CD8-positive, alpha-beta memory T cell (primary cell): ENCODE measurements around the gene XRCC4. TPM values are rescaled to one million over a fixed set of nuclear protein-coding genes. Genes with fewer than 3 reads are reported as not detected.

ENCODE experiments used
- CTCF ChIA-PET: fragments of 350-600 bp; sonication (Branson Sonifier 250); formaldehyde crosslinking; loops from one replicate; lab custom pipeline; 2021; ENCODE audit warnings: antibody characterized with exemption; lab: Charles Lee
- POLR2A ChIA-PET: fragments of 350-600 bp; sonication (Branson Sonifier 250); formaldehyde crosslinking; loops from one replicate; lab custom pipeline; 2021; ENCODE audit warnings: antibody characterized with exemption; lab: Charles Lee
- DNase-seq, 5 donors: peaks; one replicate each; pipeline versions ENCODE4 v3.0.0 to v3.0.0-alpha.2; 2020 to 2022; ENCODE audit warnings: mixed read lengths in 1 of 5
- H3K27ac ChIP-seq: one replicate; pipeline ENCODE4 v1.7.0; 2013; ENCODE audit warnings: low read depth, mild to moderate bottlenecking, low read length, moderate library complexity
- H3K27me3 ChIP-seq: 2 replicates; pipeline ENCODE4 v1.7.0; 2013; ENCODE audit warnings: low read length, mild to moderate bottlenecking; ENCODE audit not compliant: insufficient read depth, poor library complexity, severe bottlenecking
- H3K36me3 ChIP-seq: 2 replicates; pipeline ENCODE4 v1.7.0; 2013; ENCODE audit warnings: mild to moderate bottlenecking, low read length, moderate library complexity; ENCODE audit not compliant: insufficient read depth
- H3K4me1 ChIP-seq: 2 replicates; pipeline ENCODE4 v1.7.0; 2013; ENCODE audit warnings: mild to moderate bottlenecking, low read length, moderate library complexity; ENCODE audit not compliant: insufficient read depth
- H3K4me3 ChIP-seq: 2 replicates; pipeline ENCODE4 v1.7.0; 2013; ENCODE audit warnings: mild to moderate bottlenecking, low read length
- H3K9me3 ChIP-seq: 2 replicates; pipeline ENCODE4 v1.7.0; 2013; ENCODE audit warnings: mild to moderate bottlenecking, low read length
- H3K27ac Mint-ChIP-seq, 8 donors: one replicate each; pipeline ENCODE4 v1.8.0; 2020 to 2021; ENCODE audit warnings: mixed read lengths in 8 of 8, mild to moderate bottlenecking in 6 of 8, inconsistent platforms in 3 of 8, moderate library complexity in 3 of 8
- H3K27me3 Mint-ChIP-seq, 2 donors: one replicate each; pipeline ENCODE4 v1.8.0; 2020 to 2021; ENCODE audit warnings: mixed read lengths in 2 of 2, mild to moderate bottlenecking in 1 of 2, moderate library complexity in 1 of 2
- H3K36me3 Mint-ChIP-seq, 3 donors: one replicate each; pipeline ENCODE4 v1.8.0; 2020 to 2021; ENCODE audit warnings: mixed read lengths in 3 of 3, inconsistent platforms in 1 of 3, mild to moderate bottlenecking in 1 of 3
- H3K4me1 Mint-ChIP-seq, 3 donors: one replicate each; pipeline ENCODE4 v1.8.0; 2020 to 2021; ENCODE audit warnings: mixed read lengths in 3 of 3, inconsistent platforms in 1 of 3, mild to moderate bottlenecking in 1 of 3
- H3K4me3 Mint-ChIP-seq, 7 donors: one replicate each; pipeline ENCODE4 v1.8.0; 2020 to 2021; ENCODE audit warnings: mixed read lengths in 7 of 7, mild to moderate bottlenecking in 6 of 7, moderate library complexity in 4 of 7, inconsistent platforms in 2 of 7
- H3K9me3 Mint-ChIP-seq, 5 donors: one replicate each; pipeline ENCODE4 v1.8.0; 2020 to 2022; ENCODE audit warnings: mixed read lengths in 5 of 5, mild to moderate bottlenecking in 3 of 5, moderate library complexity in 2 of 5, inconsistent platforms in 1 of 5
- polyA plus RNA-seq: library from polyadenylated mRNA; unstranded; fragments of 300-500 nt; fragmentation: Illumina TruSeq; gene quantifications from one replicate; pipeline ENCODE4 v1.2.3, GENCODE V29; 2021
- total RNA-seq, 2 experiments: library from RNA; stranded (reverse); gene quantifications; one replicate each; pipeline ENCODE4 v1.2.3, GENCODE V29; 2021

Gene XRCC4
- total and polyA plus RNA-seq, 3 experiments from 2014 or later: 6.9 to 10.0 (median 8.3) TPM

GRCh38 chr5:83322273-83322924 lies 245.1 kb downstream of the XRCC4 start:
- no peaks in the 10 kb centered on the region for H3K27me3 Mint-ChIP-seq
- POLR2A ChIA-PET: no interaction called here

GRCh38 chr5:83323557-83324180 lies 246.3 kb downstream of the XRCC4 start:
- Histone ChIP-seq H3K27ac (no peak overlapping the region), H3K4me1 (no peaks in the 10 kb centered on the region), H3K4me3 (no peak overlapping the region), H3K9me3 (no peaks in the 10 kb centered on the region), H3K27me3 (no peaks in the 10 kb centered on the region), H3K36me3 (no peaks in the 10 kb centered on the region)
- H3K36me3 Mint-ChIP-seq: peaks cover 0 to 3% (median 1%) of the 10 kb centered on the region in 3 donors
- CTCF ChIA-PET: no interaction called here
- no peaks in the 10 kb centered on the region for H3K27me3 Mint-ChIP-seq
- no peaks in the 10 kb centered on the region for H3K4me1 Mint-ChIP-seq
- no peak for DNase-seq
- no peak overlapping the region for H3K4me3 Mint-ChIP-seq
- POLR2A ChIA-PET: no interaction called here
- H3K27ac Mint-ChIP-seq: no peak overlapping the region
- no peaks in the 10 kb centered on the region for H3K9me3 Mint-ChIP-seq

More at GRCh38 chr5:83322273-83322924, 245.1 kb downstream of the XRCC4 start:
- Histone ChIP-seq H3K9me3 (no peaks in the 10 kb centered on the region), H3K36me3 (no peaks in the 10 kb centered on the region), H3K4me3 (no peak overlapping the region), H3K27me3 (no peaks in the 10 kb centered on the region), H3K27ac (no peak overlapping the region), H3K4me1 (no peaks in the 10 kb centered on the region)
- CTCF ChIA-PET: no interaction called here
- H3K9me3 Mint-ChIP-seq: no peaks in the 10 kb centered on the region
- no peaks in the 10 kb centered on the region for H3K4me1 Mint-ChIP-seq
- DNase-seq: no peak
- peak overlapping the region in 1 of 8 donors; percentile 13 for H3K27ac Mint-ChIP-seq
- no peak overlapping the region for H3K4me3 Mint-ChIP-seq
- peaks cover 0 to 3% (median 0%) of the 10 kb centered on the region in 3 donors for H3K36me3 Mint-ChIP-seq

GRCh38 chr5:83331842-83332241 lies 254.5 kb downstream of the XRCC4 start:
- DNase-seq: no peak
- POLR2A ChIA-PET: no interaction called here
- H3K27me3 ChIP-seq: no peaks in the 10 kb centered on the region
- H3K9me3 Mint-ChIP-seq: no peaks in the 10 kb centered on the region
- H3K4me1 ChIP-seq: no peaks in the 10 kb centered on the region
- no peaks in the 10 kb centered on the region for H3K27me3 Mint-ChIP-seq
- no peak overlapping the region for H3K27ac Mint-ChIP-seq
- H3K36me3 ChIP-seq: no peaks in the 10 kb centered on the region
- no peak overlapping the region for H3K4me3 Mint-ChIP-seq
- CTCF ChIA-PET: no interaction called here
- H3K4me3 ChIP-seq: no peak overlapping the region
- H3K4me1 Mint-ChIP-seq: no peaks in the 10 kb centered on the region
- peaks cover 0 to 4% (median 1%) of the 10 kb centered on the region in 3 donors for H3K36me3 Mint-ChIP-seq
- no peaks in the 10 kb centered on the region for H3K9me3 ChIP-seq
- H3K27ac ChIP-seq: no peak overlapping the region

GRCh38 chr5:83337453-83338035 lies 260.2 kb downstream of the XRCC4 start:
- Mint-ChIP-seq H3K4me3 (no peak overlapping the region), H3K4me1 (peaks cover 17 to 25% (median 23%) of the 10 kb centered on the region in 3 donors), H3K9me3 (no peaks in the 10 kb centered on the region), H3K27me3 (no peaks in the 10 kb centered on the region), H3K27ac (peak overlapping the region in 1 of 8 donors; percentile 4), H3K36me3 (no peaks in the 10 kb centered on the region)
- ChIA-PET POLR2A (no interaction called here), CTCF (no interaction called here)
- no peak overlapping the region for H3K4me3 ChIP-seq
- peaks cover 11% of the 10 kb centered on the region for H3K4me1 ChIP-seq
- H3K27me3 ChIP-seq: no peaks in the 10 kb centered on the region
- no peaks in the 10 kb centered on the region for H3K9me3 ChIP-seq
- no peak overlapping the region for H3K27ac ChIP-seq
- H3K36me3 ChIP-seq: no peaks in the 10 kb centered on the region
- no peak for DNase-seq

- Mint-ChIP-seq H3K27ac (peak overlapping the region in 6 of 8 donors; percentile 4 to 84 (median 58)), H3K4me1 (peaks cover 17 to 25% (median 23%) of the 10 kb centered on the region in 3 donors), H3K36me3 (no peaks in the 10 kb centered on the region), H3K9me3 (no peaks in the 10 kb centered on the region), H3K27me3 (no peaks in the 10 kb centered on the region), H3K4me3 (peak overlapping the region in 3 of 7 donors; percentile 17 to 55 (median 19))
- Histone ChIP-seq H3K27ac (no peak overlapping the region), H3K36me3 (no peaks in the 10 kb centered on the region), H3K4me1 (peaks cover 11% of the 10 kb centered on the region), H3K9me3 (no peaks in the 10 kb centered on the region), H3K27me3 (no peaks in the 10 kb centered on the region), H3K4me3 (no peak overlapping the region)
- DNase-seq: peak in 1 of 5 donors; percentile 13
- ChIA-PET CTCF (no interaction called here), POLR2A (no interaction called here)
Observed at GRCh38 chr5:83340511-83340918, 263.2 kb downstream of the XRCC4 start.

GRCh38 chr5:83341815-83342334 lies 264.5 kb downstream of the XRCC4 start:
- ChIA-PET CTCF (no interaction called here), POLR2A (no interaction called here)
- Mint-ChIP-seq H3K27ac (peak overlapping the region in 2 of 8 donors; percentile 8 to 46), H3K4me3 (no peak overlapping the region), H3K36me3 (peaks cover 0 to 3% (median 0%) of the 10 kb centered on the region in 3 donors), H3K9me3 (peaks cover 0 to 4% (median 2%) of the 10 kb centered on the region in 5 donors), H3K4me1 (peaks cover 17 to 25% (median 23%) of the 10 kb centered on the region in 3 donors), H3K27me3 (no peaks in the 10 kb centered on the region)
- Histone ChIP-seq H3K4me1 (peaks cover 11% of the 10 kb centered on the region), H3K27ac (no peak overlapping the region), H3K9me3 (no peaks in the 10 kb centered on the region), H3K4me3 (no peak overlapping the region), H3K36me3 (no peaks in the 10 kb centered on the region), H3K27me3 (no peaks in the 10 kb centered on the region)
- no peak for DNase-seq

GRCh38 chr5:83342465-83342864 lies 265.1 kb downstream of the XRCC4 start:
- Mint-ChIP-seq H3K4me1 (peaks cover 17 to 25% (median 23%) of the 10 kb centered on the region in 3 donors), H3K36me3 (peaks cover 2 to 8% (median 5%) of the 10 kb centered on the region in 3 donors), H3K27me3 (no peaks in the 10 kb centered on the region), H3K4me3 (no peak overlapping the region), H3K27ac (no peak overlapping the region), H3K9me3 (peaks cover 4 to 10% (median 7%) of the 10 kb centered on the region in 5 donors)
- CTCF ChIA-PET: interaction anchor here (0.6 kb wide), 1 partner anchor 109 kb away, joined by 3 read pairs; no protein-coding TSS in a partner anchor
- Histone ChIP-seq H3K9me3 (no peaks in the 10 kb centered on the region), H3K27ac (no peak overlapping the region), H3K4me1 (peaks cover 11% of the 10 kb centered on the region), H3K27me3 (no peaks in the 10 kb centered on the region), H3K36me3 (no peaks in the 10 kb centered on the region), H3K4me3 (no peak overlapping the region)
- DNase-seq: no peak
- POLR2A ChIA-PET: no interaction called here

GRCh38 chr5:83343299-83343698 lies 266.0 kb downstream of the XRCC4 start:
- no peak overlapping the region for H3K27ac ChIP-seq
- H3K9me3 ChIP-seq: no peaks in the 10 kb centered on the region
- no peaks in the 10 kb centered on the region for H3K27me3 ChIP-seq
- CTCF ChIA-PET: no interaction called here
- POLR2A ChIA-PET: no interaction called here
- H3K36me3 ChIP-seq: no peaks in the 10 kb centered on the region
- no peak overlapping the region for H3K27ac Mint-ChIP-seq
- no peak overlapping the region for H3K4me3 Mint-ChIP-seq
- no peak overlapping the region for H3K4me3 ChIP-seq
- H3K4me1 ChIP-seq: peaks cover 11% of the 10 kb centered on the region
- H3K4me1 Mint-ChIP-seq: peaks cover 17 to 25% (median 23%) of the 10 kb centered on the region in 3 donors
- H3K27me3 Mint-ChIP-seq: no peaks in the 10 kb centered on the region
- peaks cover 4 to 13% (median 8%) of the 10 kb centered on the region in 3 donors for H3K36me3 Mint-ChIP-seq
- H3K9me3 Mint-ChIP-seq: peaks cover 8 to 17% (median 14%) of the 10 kb centered on the region in 5 donors
- no peak for DNase-seq
